Amniotic stem cell (primary cell): ENCODE results near the gene APOBEC3B.
"Not testable (repeated sequence)": the region's sequence is repeated elsewhere in the genome, so short reads cannot be mapped to it uniquely, and the experiment has no call there.

ENCODE experiments used
- DNase-seq: peaks from one replicate; lab custom pipeline; 2025; lab: John Stamatoyannopoulos, UW

The APOBEC3B gene

GRCh38 chr22:38997518-38997917 is 15.4 kb downstream of the APOBEC3B start:
- DNase-seq = no peak

GRCh38 chr22:39003165-39003638 is 21.1 kb downstream of the APOBEC3B start:
- DNase-seq = peak; percentile 68

- DNase-seq = no peak
Measured at GRCh38 chr22:39007177-39007576, 25.0 kb downstream of the APOBEC3B start.

DNA sequence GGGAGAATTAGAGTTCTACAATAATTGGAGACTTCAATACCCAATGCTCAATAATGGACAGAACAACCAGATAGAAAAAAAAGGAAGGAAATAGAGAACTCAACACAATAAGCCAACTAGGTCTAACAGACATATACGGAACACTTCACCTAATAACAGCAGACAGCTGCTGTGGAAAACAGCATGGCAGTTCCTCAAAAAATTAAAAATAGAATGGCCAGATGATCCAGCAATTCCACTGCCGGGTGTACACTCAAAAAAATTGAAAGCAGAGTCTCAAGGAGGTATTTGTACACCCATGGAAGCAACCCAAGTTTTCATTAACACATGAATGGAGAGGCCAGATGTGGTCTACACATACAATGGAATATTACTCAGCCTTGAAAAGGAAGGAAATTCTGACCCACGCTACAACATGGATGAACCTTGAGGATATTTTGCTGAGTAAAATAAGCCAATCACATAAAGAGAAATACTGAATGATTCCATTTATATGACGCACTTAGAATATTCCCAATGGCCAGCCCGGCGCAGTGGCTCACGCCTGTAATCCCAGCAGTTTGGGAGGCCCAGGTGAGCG is 26.2 kb downstream of the APOBEC3B start:
- not testable (repeated sequence) for DNase-seq

- no peak for DNase-seq
Measured at GRCh38 chr22:39010946-39011345, 28.8 kb downstream of the APOBEC3B start.

DNA sequence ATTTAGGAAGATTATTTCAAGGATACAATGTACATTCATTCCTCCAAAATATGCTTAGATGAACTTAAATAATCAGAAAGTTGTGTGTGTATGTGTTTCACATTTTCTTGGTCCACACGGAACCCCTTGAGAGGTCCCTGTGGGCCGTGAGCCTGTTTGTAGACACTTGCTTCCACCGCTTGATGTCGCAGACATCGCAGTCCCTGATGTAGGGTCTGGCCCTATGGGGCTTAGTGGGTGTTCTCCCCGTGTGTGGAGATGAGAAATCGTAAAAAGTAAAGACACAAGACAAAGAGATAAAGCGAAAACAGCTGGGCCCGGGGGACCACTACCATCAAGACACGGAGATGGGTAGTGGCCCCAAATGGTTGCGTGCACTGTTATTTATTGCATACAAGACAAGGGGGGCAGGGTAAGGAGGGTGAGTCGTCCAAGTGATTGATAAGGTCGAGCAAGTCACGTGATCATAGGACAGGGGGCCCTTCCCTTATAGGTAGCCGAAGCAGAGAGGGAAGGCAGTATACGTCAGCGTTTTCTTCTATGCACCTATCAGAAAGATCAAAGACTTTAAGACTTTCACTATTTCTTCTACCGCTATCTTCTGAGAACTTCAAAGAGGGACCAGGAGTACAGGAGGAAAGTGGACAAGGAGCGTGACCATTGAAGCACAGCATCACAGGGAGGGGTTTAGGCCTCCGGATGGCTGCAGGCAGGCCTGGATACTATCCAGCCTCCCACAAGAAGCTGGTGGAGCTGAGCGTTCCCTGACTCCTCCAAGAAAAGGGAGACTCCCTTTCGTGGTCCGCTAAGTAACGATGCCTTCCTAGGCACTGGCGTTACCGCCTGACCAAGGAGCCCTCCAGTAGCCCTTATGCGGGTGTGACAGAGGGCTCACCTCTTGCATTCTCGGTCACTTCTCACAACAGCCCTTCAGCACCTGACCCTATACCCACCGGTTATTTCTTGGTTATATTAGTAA is 30.7 kb downstream of the APOBEC3B start:
- DNase-seq = no peak

GRCh38 chr22:39013561-39013941 is 31.4 kb downstream of the APOBEC3B start:
- DNase-seq = not testable (repeated sequence)

- DNase-seq = peak; percentile 70
Measured at GRCh38 chr22:39013942-39014722, 32.0 kb downstream of the APOBEC3B start, which contains the start of gene APOBEC3C. Gene APOBEC3C, plus strand, starts transcription at chr22:39014257. Its CDS starts 106 bp downstream, at chr22:39014363.

GRCh38 chr22:39014723-39015121 is 32.6 kb downstream of the APOBEC3B start:
- not testable (repeated sequence) for DNase-seq

GRCh38 chr22:39016592-39016991 is 34.4 kb downstream of the APOBEC3B start:
- DNase-seq = no peak

GRCh38 chr22:39017596-39018365 is 35.6 kb downstream of the APOBEC3B start:
- DNase-seq = no peak

GRCh38 chr22:39020021-39020651 is 38.0 kb downstream of the APOBEC3B start:
- DNase-seq = not testable (repeated sequence)

DNA sequence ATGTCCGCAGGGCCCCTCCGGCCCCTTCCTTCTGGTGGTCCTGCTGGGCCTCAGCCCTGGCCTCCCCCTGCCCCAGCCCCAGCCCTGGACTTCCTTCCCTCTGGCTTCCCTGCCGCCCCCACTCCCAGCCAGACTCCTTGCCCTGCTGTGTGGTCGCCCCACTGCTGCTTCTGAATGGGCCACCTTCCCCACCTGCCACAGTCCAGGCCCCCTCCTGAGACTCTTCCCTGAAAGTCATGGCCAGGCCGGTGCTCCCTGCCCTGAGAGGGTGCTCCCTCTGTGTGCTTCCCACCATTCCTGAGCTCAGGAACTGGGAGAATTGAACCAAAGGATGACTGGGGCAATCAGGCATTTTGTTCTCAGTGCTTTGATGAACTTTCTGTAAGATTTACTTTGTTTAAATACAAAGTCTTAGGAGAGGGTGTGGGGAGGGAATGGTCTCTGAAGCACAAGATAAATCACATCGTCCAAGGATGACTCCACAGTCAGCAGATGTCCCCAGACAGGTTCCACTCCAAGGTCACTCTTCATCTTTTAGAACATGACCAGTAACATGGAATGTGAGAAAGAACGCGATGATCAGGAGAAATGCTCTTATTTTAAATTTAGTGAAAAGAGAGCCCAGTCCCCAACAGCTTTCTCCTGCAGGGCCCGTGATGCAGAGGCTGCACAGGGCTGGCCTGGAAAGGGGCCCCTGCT is 39.6 kb downstream of the APOBEC3B start:
- DNase-seq = no peak

GRCh38 chr22:39024519-39025308 is 42.6 kb downstream of the APOBEC3B start:
- DNase-seq = no peak

- no peak for DNase-seq
Measured at GRCh38 chr22:39026509-39027150, 44.5 kb downstream of the APOBEC3B start.

DNA sequence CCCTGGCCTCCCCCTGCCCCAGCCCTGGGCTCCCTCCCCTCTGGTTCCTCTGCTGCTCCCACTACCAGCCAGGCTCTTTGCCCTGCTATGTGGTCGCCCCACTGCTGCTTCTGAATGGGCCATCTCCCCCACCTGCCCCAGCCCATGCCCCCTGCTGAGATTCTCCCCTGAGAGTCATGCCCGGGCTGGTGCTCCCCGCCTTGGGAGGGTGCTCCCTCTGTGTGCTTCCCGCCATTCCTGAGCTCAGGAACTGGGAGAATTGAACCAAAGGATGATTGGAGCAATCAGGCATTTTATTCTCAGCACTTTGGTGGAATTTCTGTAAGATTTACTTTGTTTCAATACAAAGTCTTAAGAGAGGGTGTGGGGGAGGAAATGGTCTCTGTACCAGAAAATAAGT is 45.6 kb downstream of the APOBEC3B start:
- no peak for DNase-seq

GRCh38 chr22:39028281-39028680 is 46.1 kb downstream of the APOBEC3B start:
- no peak for DNase-seq

DNA sequence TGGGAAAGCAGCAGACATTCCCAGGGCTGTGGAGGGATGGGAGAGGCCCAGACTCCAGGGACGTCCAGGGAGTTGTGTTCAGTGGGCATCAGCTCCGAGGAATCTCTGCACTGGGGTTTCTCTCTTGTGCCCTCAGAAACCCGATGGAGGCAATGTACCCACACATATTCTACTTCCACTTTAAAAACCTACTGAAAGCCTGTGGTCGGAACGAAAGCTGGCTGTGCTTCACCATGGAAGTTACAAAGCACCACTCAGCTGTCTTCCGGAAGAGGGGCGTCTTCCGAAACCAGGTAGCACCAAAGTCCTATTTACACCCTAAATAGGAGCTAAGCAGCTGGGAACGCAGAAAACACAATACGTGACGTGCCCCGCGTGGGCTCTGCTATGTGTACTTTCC is 47.1 kb downstream of the APOBEC3B start:
- DNase-seq = no peak

- no peak for DNase-seq
Measured at GRCh38 chr22:39030705-39031104, 48.6 kb downstream of the APOBEC3B start.
